ENCODE data around the gene MAP4K5.

GRCh38 chr14:50544911-50545310 is 12.5 kb upstream of the MAP4K5 start:
- no peak for TF ChIP-seq CTCF (IDR thresholded peaks at IDR 0.05)
- TF ChIP-seq POLR2A (IDR thresholded peaks at IDR 0.05) = no peak
